IPS-18c (cell line): ENCODE data around the gene SMIM10L1.

Source experiments
- H3K4me3 ChIP-seq: 2 replicates; pipeline ENCODE4 v1.7.0; 2013; ENCODE audit warnings: low read depth, mild to moderate bottlenecking, low read length, moderate library complexity; ENCODE audit not compliant: insufficient read depth
- H3K9me3 ChIP-seq: one replicate; pipeline ENCODE4 v1.6.1; 2013; ENCODE audit warnings: mild to moderate bottlenecking, low read length, moderate library complexity; ENCODE audit not compliant: control insufficient read depth, insufficient read depth

Gene SMIM10L1

DNA sequence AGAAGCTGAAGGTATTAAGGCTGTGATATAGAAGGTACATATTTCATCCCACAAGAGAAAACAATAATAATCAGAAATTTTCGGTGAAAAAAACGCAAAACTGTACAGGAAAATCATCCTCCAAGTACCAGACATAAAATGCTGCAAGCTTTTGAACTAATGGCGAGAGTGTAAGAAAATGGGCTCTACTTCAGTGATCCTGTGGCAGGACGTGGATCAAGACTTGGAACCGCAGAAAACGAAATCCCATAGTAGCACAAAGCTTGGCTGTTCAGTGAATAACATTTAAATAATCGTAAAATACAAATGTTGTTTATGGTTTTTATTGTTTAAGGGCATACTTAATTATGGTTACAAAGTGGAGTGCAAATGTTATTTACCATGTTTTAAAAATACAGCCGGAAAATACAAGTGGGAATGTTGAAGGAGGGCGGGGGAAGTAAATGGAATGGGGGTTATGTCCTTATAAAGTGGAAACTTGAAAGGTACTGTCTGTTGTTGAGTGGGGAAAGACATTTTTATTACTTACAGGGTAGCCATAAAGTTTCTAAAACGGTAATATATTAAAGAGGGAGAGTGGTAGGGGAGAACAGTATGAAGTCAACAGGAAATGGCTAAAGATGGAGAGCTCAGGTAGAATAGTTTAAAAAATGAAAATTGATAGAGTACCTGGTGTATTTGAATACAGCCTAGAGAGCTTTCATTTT is 1.1 kb downstream of the SMIM10L1 start:
- peak overlapping the region; percentile 99 for H3K4me3 ChIP-seq

DNA sequence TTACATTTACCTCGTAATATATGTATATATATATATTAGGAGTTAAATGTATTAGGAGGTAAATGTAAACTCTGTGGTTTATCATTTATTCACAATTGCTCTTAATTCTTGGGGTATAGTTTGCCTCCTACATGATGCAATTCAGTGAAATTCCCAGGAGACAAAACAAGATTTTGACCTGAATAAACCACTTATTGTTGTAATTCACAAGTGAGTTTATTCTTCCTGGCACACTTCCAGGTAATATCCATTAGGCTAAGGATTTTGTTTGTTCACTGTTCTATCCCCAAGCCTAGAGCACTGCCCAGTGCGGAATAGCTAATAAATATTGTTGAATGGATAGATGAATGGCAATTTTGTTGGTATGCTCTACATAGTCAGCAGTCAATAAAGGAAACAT is 3.0 kb downstream of the SMIM10L1 start:
- H3K4me3 ChIP-seq: no peak overlapping the region
- H3K9me3 ChIP-seq: no peaks in the 10 kb centered on the region

More for the DNA sequence above, 1.1 kb downstream of the SMIM10L1 start:
- H3K9me3 ChIP-seq: no peaks in the 10 kb centered on the region

DNA sequence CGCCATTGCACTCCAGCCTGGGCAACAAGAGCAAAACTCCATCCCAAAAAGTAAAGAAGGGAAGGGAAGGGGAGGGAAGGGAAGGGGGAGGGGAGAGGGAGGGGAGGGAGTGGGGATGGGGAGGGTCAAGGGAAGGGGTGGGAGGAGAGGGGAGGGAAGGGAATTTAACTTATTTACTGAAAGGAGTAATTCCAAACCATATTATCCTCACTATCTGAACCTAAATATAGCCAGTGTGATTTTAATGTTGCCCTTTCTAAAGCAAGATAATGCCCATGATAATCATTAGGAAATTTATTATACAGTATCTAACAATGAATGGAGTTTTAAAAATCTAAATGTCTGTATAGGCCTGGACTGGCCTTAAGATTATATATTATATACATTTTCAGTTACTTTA is 7.3 kb downstream of the SMIM10L1 start:
- no peak overlapping the region for H3K4me3 ChIP-seq

DNA sequence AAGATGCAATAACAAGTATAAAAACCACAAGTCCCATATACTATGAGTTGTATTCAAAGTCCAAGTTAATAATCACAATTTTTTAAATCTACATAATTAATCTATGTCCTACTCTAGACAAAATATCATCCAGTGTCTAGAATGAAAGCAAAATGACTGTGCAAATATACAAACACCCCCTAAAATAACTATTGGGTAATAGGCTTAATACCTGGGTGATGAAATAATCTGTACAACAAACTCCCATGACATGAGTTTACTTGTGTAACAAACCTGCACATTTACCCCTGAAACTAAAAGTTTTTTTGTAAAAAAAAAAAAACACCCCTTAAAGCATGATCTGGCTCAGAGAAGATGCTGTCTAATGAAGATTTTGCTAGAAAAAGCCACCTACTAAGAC is 11.5 kb downstream of the SMIM10L1 start:
- Histone ChIP-seq H3K4me3 (no peak overlapping the region), H3K9me3 (no peaks in the 10 kb centered on the region)

More for the DNA sequence above, 7.3 kb downstream of the SMIM10L1 start:
- no peaks in the 10 kb centered on the region for H3K9me3 ChIP-seq

DNA sequence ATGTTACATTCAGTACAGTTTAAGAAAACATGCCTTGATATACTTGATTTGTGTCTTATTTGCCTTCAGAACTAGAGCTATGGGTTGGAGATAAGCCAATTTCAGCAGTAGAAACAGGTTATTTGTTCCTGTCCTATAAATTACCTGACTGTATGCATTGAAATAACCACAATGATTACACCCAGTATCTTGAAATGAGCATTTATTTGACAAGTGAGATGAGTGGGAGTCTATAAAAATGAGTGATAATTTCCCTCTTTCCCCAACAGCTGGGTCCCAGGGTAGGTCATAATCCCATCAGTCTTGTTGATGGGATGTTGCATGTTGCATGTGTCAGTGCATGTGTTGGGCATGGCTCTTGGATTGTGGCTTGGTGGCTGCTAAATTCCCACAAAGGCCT is 12.0 kb downstream of the SMIM10L1 start:
- Histone ChIP-seq H3K4me3 (no peak overlapping the region), H3K9me3 (no peaks in the 10 kb centered on the region)

DNA sequence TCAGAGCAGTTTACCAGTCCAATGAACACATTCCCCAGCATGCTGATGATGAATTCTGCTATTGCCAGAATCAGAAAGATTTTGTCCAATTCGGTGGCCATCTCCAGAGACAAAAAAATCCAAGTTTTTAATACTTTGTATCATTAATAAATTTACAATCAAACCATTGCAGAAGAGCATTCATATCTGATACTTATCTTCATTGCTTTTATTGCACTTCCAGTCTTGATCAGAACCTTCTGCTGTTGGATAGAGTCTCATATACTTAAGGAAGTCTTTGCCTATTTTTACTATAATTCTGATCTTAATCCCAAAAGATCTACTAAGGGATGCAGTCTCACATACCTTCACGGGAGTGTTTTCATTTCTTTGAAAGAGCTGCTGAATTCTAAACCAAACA is 15.8 kb downstream of the SMIM10L1 start, which contains the start of gene TAS2R42:
TAS2R42 (minus strand) TSS at position 101 of the 400 bp plus-strand sequence; CDS start at position 101, 0 bp downstream.
- Histone ChIP-seq H3K9me3 (no peaks in the 10 kb centered on the region), H3K4me3 (no peak within 1 kb of the TSS)

DNA sequence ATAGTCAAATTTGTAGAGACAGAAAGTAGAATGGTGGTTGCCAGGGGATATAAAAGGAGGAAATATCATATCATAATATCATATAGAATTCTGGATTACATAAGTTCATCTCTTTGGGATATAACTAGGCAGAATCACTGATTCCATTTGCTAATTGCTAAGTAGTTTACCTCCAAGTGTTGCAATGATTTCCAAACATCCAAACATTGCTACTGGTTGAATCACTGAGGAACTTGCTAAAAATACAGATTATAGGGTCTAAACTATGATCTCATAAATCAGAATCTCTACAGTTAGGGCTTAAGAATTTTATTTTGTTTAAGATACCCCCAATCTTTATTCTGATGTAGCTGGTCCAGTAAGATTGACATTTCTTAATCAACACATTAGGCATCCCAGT is 31.8 kb downstream of the SMIM10L1 start:
- Histone ChIP-seq H3K9me3 (no peaks in the 10 kb centered on the region), H3K4me3 (no peak overlapping the region)

DNA sequence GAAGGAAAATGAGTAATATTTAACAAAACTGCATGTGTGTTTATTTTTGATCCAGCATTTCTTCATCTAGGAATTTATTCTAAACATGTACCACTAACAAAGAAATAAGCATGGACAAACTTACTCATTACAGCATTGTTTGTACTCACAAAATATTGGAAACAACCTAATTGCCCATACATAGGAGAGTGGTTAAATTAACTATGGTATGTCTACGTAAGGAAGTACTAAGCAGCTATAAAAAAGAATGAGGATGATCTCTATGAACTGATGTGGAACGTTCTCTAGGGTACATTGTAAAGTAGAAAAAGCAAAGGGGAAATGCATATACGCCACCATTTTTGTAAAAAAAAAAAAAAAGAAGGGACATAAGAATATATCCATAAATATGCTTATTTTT is 33.2 kb downstream of the SMIM10L1 start:
- H3K9me3 ChIP-seq: no peaks in the 10 kb centered on the region

DNA sequence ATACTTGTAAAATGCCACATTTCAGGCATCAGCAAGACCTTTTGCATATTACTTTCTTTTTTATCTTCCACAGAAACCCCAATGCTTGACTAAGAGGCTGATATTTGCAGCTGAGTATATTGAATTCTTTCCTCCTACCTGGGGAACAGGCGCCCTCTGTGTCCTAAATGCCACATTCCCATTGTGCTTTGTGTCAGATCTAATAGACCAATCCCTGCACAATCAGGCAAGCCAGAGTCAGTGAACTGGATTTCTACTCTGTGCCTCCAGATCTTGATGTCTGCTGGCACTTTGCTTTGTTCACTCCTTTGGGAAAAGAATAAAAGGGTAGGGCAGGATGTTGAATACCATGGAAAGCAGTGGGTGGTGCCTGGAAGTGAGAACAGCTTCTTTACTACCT is 38.1 kb downstream of the SMIM10L1 start:
- no peak overlapping the region for H3K4me3 ChIP-seq

More for the DNA sequence above, 33.2 kb downstream of the SMIM10L1 start:
- no peak overlapping the region for H3K4me3 ChIP-seq

More for the DNA sequence above, 38.1 kb downstream of the SMIM10L1 start:
- no peaks in the 10 kb centered on the region for H3K9me3 ChIP-seq
